Testis (tissue), 3 donors: ENCODE measurements around the gene MECR. TPM values are rescaled to one million over a fixed set of nuclear protein-coding genes. Genes with fewer than 3 reads are reported as not detected.

Experiments used
- DNase-seq: peaks from one replicate; pipeline ENCODE4 v3.0.0-alpha.2; 2019
- H3K27ac ChIP-seq, 2 donors: fragments of 200-600 bp; sonication (generic); one replicate each; pipeline ENCODE4 v1.5.1; 2019
- H3K27me3 ChIP-seq: fragments of 200-600 bp; sonication (generic); one replicate; pipeline ENCODE4 v1.5.1; 2019
- H3K36me3 ChIP-seq: fragments of 200-600 bp; sonication (generic); one replicate; pipeline ENCODE4 v1.5.1; 2017; ENCODE audit warnings: low read depth; ENCODE audit errors: missing control alignments
- H3K4me1 ChIP-seq: fragments of 200-600 bp; sonication (generic); one replicate; pipeline ENCODE4 v1.5.1; 2019
- H3K4me3 ChIP-seq, 2 donors: fragments of 200-600 bp; sonication (generic); one replicate each; pipeline ENCODE4 v1.5.1; 2017 to 2019
- H3K9me3 ChIP-seq: fragments of 200-600 bp; sonication (generic); one replicate; pipeline ENCODE4 v1.5.1; 2017
- POLR2A ChIP-seq: fragments of 450-650 bp; IDR thresholded peaks from one replicate; pipeline ENCODE4 v1.6.1; 2017; ENCODE audit warnings: antibody characterized with exemption, mild to moderate bottlenecking, moderate library complexity
- WGBS, 2 donors: methylation state at CpG; one replicate each; pipeline ENCODE4 v1.1.5; 2018; 5-methylcytosine and 5-hydroxymethylcytosine counted together
- intact Hi-C: fragments of 100-400 bp; cut with DNase I; formaldehyde crosslinking; loops from one replicate; pipeline ENCODE4 v1.15.1; 2023; ENCODE audit warnings: low total_unique reads
- polyA plus RNA-seq: library from polyadenylated mRNA; stranded (reverse); fragments of 350-450 nt; fragmentation: Illumina TruSeq; extraction: RNeasy Lipid Tissue Mini Kit (QIAGEN cat#74804); gene quantifications from one replicate; pipeline ENCODE4 v1.2.3, GENCODE V29; 2014; ENCODE audit warnings: low read depth, low replicate concordance; ENCODE audit not compliant: insufficient read depth
- total RNA-seq, 2 donors: library from RNA; depleted of rRNA; stranded (reverse); fragments of >200 nt; gene quantifications; one replicate each; pipeline ENCODE4 v1.2.3, GENCODE V29; 2016
- TF ChIP-seq, protein P1 (sequence below), 3 experiments: fragments of 450-650 bp in 2 of 3; fragments of 200-600 bp in 1 of 3; sonication (generic) in 1 of 3; IDR thresholded peaks; one replicate each; pipeline ENCODE4 v1.5.1; 2016 to 2019; ENCODE audit warnings: antibody characterized with exemption in 3 of 3, mild to moderate bottlenecking in 2 of 3, moderate library complexity in 1 of 3

The MECR gene
- total and polyA plus RNA-seq, 3 donors from 2014 or later: 33.7 to 38.9 (median 37.3) TPM

DNA sequence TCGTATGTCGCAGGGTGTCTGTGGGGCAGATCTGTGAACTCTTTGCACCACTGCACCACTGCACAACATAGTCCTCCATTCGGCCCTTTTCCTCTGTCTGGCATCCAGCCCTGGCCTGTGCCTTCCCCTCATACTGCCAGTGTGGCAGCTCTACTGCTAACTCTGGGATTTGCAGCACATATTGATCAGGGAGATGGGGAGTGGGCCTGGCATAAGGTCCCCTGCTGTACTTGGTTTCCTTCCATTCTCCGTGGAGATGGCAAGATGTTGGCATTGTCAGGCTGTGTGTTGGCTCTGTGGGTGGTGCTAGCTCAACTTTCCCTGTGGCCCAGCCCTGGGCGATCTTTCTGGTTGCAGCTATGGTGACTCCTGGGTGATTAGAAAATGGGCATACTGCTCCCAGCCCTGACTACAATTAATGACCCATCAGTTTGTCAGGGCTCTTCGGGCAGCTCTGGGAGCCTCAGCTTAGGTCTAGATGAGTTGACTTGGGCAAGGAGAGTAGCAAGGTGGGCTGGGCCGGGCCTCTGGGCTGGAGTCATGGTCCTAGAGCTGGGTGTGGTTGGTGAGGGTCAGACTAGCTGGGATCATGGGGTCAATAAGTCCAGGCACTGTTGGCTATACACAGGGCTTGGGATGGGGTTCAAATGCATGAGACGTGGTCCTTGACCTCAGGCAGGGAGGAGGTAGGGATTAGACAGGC lies 17.0 kb upstream of the MECR start:
- no peaks in the 10 kb centered on the region for H3K9me3 ChIP-seq

DNA sequence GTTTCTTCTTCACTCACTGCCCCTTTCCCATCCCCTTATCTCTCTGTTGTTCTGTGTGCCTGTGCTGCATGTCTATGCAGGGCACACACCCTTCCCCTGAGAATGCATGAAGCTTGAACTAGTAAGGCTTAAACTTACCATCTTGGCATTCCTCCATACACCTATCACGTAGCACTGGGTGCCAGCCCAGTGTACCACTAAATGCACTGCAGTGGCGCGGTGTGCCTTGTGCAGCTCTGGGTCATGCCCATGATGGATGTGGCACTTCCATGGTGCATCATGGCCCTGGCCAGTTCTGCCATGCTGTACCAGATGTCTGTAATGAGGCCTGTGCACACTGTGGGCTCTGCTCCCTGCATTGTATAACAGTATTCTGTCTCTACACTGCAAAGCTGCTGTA lies 16.3 kb upstream of the MECR start:
- Histone ChIP-seq H3K27me3 (no peaks in the 10 kb centered on the region), H3K4me3 (no peak overlapping the region), H3K36me3 (no peaks in the 10 kb centered on the region), H3K9me3 (no peaks in the 10 kb centered on the region), H3K4me1 (no peaks in the 10 kb centered on the region), H3K27ac (no peak overlapping the region)
- WGBS, 2 donors: 73% methylated on average over 3 of the region's 3 CpGs; no CpG with 5 or more reads in 1 of the 2 donors
- TF ChIP-seq POLR2A: no peak
- TF ChIP-seq, protein P1, sequence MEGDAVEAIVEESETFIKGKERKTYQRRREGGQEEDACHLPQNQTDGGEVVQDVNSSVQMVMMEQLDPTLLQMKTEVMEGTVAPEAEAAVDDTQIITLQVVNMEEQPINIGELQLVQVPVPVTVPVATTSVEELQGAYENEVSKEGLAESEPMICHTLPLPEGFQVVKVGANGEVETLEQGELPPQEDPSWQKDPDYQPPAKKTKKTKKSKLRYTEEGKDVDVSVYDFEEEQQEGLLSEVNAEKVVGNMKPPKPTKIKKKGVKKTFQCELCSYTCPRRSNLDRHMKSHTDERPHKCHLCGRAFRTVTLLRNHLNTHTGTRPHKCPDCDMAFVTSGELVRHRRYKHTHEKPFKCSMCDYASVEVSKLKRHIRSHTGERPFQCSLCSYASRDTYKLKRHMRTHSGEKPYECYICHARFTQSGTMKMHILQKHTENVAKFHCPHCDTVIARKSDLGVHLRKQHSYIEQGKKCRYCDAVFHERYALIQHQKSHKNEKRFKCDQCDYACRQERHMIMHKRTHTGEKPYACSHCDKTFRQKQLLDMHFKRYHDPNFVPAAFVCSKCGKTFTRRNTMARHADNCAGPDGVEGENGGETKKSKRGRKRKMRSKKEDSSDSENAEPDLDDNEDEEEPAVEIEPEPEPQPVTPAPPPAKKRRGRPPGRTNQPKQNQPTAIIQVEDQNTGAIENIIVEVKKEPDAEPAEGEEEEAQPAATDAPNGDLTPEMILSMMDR (IDR thresholded peaks at IDR 0.05): no peak
- intact Hi-C loops: no loop called here
- DNase-seq: no peak

More for the DNA sequence above, 17.0 kb upstream of the MECR start:
- DNase-seq: no peak
- H3K36me3 ChIP-seq: no peaks in the 10 kb centered on the region
- no peak overlapping the region for H3K4me3 ChIP-seq
- TF ChIP-seq, protein P1 (IDR thresholded peaks at IDR 0.05): no peak
- no peak for TF ChIP-seq POLR2A
- WGBS, 2 donors: 91 to 96% methylated on average over 8 of the region's 8 CpGs
- intact Hi-C loops: no loop called here
- H3K27ac ChIP-seq: no peak overlapping the region
- H3K4me1 ChIP-seq: no peaks in the 10 kb centered on the region
- H3K27me3 ChIP-seq: no peaks in the 10 kb centered on the region

DNA sequence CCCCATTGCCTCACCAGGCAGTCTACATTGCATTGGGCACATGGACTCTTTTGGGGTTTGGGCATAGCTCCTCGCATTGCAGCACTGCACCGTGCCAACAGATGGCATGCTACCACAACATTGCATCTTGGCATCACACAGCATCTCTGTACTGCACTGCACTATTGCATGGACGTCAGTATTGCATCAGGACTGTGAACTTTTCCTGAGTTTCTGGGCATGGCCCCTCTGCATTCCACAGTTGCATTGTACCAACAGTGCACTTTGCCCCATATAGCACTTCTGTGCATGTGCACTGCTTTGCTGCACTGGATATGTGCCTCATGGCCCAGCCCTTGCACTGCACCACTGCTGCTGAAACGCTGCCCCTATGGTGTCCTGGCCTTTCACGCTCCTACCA lies 15.1 kb upstream of the MECR start:
- Histone ChIP-seq H3K27ac (no peak overlapping the region), H3K9me3 (no peaks in the 10 kb centered on the region), H3K4me3 (no peak overlapping the region), H3K4me1 (no peaks in the 10 kb centered on the region), H3K27me3 (no peaks in the 10 kb centered on the region), H3K36me3 (no peaks in the 10 kb centered on the region)
- TF ChIP-seq, protein P1 (IDR thresholded peaks at IDR 0.05): peak in 1 of 3 experiments; percentile 14
- no peak for TF ChIP-seq POLR2A
- intact Hi-C loops: no loop called here
- WGBS, 2 donors: 87 to 90% methylated on average over 5 of the region's 5 CpGs
- DNase-seq: peak; percentile 28

DNA sequence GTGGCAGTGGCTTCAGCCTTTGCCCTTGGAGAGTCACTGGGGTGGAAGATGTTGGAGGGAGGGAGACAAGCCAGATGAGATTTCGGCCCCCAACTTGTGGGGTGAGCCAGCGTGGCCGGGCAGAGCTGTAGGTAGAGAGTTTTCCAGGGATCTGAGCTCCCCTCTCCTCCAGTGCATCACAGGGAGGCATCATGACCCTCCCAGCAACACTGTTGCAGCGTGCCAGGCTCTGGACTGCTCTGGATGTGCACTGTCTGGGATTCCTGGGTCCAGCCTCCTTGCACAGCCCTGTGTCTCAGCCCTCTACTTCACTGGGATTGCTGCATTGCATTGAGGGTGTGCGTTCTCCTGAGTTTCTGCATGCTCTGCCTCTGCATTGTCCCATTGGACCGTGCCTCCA lies 14.5 kb upstream of the MECR start:
- no peaks in the 10 kb centered on the region for H3K36me3 ChIP-seq
- no peaks in the 10 kb centered on the region for H3K4me1 ChIP-seq
- no peak overlapping the region for H3K4me3 ChIP-seq
- no peak for TF ChIP-seq POLR2A
- TF ChIP-seq, protein P1 (IDR thresholded peaks at IDR 0.05): no peak
- H3K27me3 ChIP-seq: no peaks in the 10 kb centered on the region
- no peak overlapping the region for H3K27ac ChIP-seq
- no peaks in the 10 kb centered on the region for H3K9me3 ChIP-seq
- WGBS, 2 donors: 74 to 89% methylated on average over 6 of the region's 6 CpGs
- intact Hi-C loops: no loop called here
- DNase-seq: no peak

DNA sequence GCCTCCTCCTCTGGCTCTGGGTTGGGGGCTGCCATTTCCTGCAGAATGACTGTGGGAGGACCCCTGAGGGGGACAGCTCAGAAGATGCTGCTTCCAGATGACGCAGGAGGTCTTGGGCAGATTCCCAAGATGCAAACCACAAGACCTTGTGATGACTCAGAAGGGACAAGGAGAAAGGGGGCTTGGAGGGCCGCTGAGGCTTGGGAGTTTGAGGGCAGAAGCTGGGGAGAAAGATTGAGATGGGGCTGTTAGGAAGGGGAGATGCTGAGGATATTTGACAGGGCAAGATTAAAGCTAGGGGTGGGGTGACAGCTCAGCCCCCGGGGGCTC lies 13.1 kb upstream of the MECR start:
- intact Hi-C loops: no loop called here
- DNase-seq: no peak
- TF ChIP-seq POLR2A: no peak
- TF ChIP-seq, protein P1 (IDR thresholded peaks at IDR 0.05): no peak
- no peaks in the 10 kb centered on the region for H3K27me3 ChIP-seq
- H3K4me3 ChIP-seq: no peak overlapping the region
- no peaks in the 10 kb centered on the region for H3K9me3 ChIP-seq
- H3K27ac ChIP-seq: no peak overlapping the region
- 78 to 84% methylated on average over 3 of the region's 3 CpGs for WGBS, 2 donors
- no peaks in the 10 kb centered on the region for H3K4me1 ChIP-seq
- no peaks in the 10 kb centered on the region for H3K36me3 ChIP-seq
